NT2/D1 (cell line): ENCODE results near the gene ERC2.

Source experiments
- SUZ12 ChIP-seq: IDR thresholded peaks from 2 replicates; pipeline ENCODE4 v1.6.1; 2011; ENCODE audit not compliant: insufficient read length, insufficient read depth; ENCODE audit errors: extremely low read depth
- YY1 ChIP-seq: IDR thresholded peaks from 2 replicates; pipeline ENCODE4 v1.6.1; 2011; ENCODE audit not compliant: insufficient read length, insufficient read depth
- ZNF274 ChIP-seq: IDR thresholded peaks from 2 replicates; pipeline ENCODE4 v1.6.1; 2011; ENCODE audit warnings: mild to moderate bottlenecking, low read depth, low read length

DNA sequence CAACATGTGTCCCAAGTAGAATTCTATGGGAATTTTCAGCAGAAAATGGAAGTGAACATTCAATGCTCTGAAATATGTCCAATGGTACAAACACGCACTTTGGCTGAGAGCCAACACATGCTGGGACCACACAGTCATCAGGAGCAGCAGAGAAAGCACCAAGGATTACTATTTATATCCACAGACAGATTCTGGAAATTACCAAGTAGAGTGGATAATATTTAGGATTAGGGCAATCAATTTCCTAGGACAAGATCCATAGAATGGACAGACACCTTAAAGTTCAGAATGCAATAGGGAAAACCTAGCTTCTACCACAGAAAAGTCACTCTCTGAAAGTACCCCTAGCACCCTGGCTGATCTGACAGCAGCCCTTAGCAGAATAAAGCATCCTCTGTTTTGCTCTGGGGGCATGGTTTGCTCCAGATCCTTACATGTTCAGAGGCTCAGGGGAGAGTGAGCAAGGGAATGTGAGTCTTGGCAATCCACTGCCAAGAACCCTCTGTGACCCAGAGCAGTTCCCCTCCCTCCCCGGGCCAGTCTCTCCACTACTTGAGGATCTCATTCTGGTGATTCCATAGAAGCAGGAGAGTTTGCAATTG is 775.2 kb downstream of the ERC2 start:
- no peak for TF ChIP-seq ZNF274
- TF ChIP-seq SUZ12: no peak
- TF ChIP-seq YY1: no peak
